D721Med (cell line): ENCODE measurements around the gene RNF145.

Source experiments
- DNase-seq: peaks from one replicate; pipeline ENCODE4 v3.0.0; 2011; ENCODE audit warnings: low spot score; ENCODE audit not compliant: insufficient read length
- FAIRE-seq: peaks from 2 replicates; lab custom pipeline; 2011; peaks lifted over from hg19 to GRCh38; lab: Jason Lieb, UNC
- TF ChIP-seq, protein P1 (sequence below): IDR thresholded peaks from 2 replicates; pipeline ENCODE4 v1.5.1; 2012; ENCODE audit warnings: mild to moderate bottlenecking, control low read depth; ENCODE audit not compliant: insufficient read depth; ENCODE audit errors: missing control alignments

RNF145 gene

DNA sequence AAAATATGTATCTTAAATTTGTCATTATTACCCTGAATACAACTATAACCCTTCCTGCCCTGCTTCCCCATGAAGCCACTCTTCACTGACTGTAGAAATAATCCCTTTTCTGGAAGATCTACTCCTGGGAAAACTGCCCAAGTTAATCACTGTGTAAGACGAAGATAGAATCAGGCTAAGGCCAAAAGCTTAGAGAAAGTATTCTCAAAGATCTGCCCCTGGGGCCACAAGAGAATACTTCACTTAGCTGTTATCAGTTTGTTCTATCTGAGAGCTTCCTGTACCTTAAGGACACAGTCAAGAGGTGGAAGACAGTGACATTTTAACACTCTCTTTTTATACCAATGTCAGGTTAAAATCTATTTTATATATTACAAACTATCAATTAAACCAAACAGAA, 33.8 kb downstream of the RNF145 start:
- DNase-seq = no peak
- TF ChIP-seq, protein P1, sequence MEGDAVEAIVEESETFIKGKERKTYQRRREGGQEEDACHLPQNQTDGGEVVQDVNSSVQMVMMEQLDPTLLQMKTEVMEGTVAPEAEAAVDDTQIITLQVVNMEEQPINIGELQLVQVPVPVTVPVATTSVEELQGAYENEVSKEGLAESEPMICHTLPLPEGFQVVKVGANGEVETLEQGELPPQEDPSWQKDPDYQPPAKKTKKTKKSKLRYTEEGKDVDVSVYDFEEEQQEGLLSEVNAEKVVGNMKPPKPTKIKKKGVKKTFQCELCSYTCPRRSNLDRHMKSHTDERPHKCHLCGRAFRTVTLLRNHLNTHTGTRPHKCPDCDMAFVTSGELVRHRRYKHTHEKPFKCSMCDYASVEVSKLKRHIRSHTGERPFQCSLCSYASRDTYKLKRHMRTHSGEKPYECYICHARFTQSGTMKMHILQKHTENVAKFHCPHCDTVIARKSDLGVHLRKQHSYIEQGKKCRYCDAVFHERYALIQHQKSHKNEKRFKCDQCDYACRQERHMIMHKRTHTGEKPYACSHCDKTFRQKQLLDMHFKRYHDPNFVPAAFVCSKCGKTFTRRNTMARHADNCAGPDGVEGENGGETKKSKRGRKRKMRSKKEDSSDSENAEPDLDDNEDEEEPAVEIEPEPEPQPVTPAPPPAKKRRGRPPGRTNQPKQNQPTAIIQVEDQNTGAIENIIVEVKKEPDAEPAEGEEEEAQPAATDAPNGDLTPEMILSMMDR = no peak
- no peak for FAIRE-seq

DNA sequence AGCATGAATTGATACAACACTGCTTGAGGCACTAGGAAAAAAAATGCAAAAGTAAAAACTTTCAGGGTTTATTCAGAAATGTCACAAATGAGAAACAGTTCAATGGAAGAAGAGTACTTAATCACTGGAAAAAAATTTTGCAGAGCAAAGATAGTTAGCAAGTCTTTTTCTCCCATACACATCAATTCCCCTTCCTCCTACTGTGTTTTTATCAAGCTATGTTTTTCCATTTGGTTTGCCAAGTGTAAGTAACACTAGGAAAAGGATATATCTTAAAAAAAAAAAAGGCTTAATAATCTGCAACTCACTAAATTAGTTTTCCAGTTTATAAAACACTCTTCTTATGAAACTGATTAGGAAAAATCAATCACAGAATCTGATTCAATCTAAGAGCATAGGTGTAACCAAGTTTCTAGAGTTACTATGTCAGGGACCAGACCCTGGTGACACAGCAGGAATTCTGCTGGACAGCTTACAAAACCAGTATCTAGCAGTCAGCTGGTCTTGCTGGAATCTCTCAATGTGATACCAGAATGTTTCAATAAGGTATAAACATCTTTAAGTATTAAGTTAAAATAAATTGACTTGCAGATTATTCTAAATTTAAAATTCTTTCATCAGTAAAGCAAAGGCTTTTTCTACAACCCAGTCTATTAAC, 34.7 kb downstream of the RNF145 start:
- DNase-seq (no peak), FAIRE-seq (no peak)
- TF ChIP-seq, protein P1 = no peak

DNA sequence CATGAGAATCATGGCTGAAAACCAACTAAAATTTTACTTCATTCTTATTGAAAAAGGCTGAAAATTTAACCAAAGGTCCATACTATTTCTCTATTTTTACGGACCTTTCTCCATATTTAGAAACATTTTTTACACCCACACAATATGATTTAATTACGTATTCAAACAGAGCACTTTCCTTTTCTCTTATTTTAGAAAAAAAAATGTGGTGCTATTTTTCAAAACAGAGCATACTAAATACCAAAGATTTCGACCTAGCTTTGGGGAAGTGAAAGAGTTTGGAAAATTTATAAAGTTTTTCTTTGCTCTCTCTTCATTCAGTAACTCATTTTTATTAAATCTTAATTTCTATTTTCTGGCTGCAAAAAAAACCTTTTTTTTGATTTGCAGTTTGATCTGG, 38.1 kb downstream of the RNF145 start:
- TF ChIP-seq, protein P1 = no peak
- FAIRE-seq (no peak), DNase-seq (no peak)

DNA sequence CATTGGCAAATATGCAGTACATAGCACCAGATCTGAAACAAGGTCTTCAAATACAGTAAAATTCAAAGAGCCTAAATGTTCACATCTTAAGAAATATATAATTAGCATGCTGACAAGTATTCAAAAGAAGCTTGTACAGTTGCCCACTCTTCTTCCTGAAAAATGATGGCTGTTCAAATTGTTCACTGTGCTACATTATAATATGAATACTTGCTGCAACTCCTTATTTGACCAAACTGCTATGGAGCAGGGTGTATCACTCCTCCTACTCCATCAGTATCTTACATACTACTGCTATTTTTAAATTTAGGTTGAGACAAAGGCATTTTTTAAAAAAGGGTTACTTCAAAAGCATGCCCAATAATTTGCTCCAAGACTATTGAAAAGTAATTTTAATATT, 39.3 kb downstream of the RNF145 start:
- DNase-seq (no peak), FAIRE-seq (no peak)
- TF ChIP-seq, protein P1 = no peak

DNA sequence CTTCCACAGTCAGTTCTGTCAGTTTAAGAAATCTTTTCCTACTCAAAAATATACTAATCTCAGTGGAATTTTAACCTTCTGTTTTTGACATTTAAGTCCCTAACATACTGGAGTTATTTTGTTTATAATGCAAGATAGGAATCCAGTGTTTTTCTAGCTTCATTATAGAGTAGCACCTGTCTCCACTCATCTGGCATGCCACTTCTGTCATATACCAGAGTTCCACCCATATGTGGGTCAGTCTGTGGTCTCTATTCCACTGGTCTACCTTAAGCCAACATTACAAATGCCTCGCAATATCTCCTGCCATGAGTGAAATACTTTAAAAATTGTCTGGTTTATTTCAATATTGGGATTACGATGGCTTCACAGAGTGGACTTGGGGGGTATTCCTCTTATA, 42.9 kb downstream of the RNF145 start:
- TF ChIP-seq, protein P1 = no peak
- FAIRE-seq = no peak
- no peak for DNase-seq

DNA sequence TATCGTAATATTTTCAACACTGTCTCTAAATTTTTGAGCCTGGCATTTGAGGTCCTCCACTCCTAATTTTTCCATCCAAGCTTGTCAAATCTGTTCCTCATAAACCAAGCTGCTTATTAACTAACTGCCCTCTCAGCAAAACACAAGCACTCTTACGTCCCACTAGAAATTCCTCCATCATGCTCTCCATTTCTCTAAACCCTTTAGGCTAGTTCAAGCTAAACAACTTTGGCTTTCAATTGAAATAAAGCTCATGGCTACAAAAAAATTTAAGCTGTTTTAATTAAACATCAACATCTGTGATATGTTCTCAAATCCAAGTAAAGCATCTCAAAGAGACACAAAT, 45.7 kb downstream of the RNF145 start:
- DNase-seq = no peak
- no peak for FAIRE-seq
- TF ChIP-seq, protein P1 = no peak

DNA sequence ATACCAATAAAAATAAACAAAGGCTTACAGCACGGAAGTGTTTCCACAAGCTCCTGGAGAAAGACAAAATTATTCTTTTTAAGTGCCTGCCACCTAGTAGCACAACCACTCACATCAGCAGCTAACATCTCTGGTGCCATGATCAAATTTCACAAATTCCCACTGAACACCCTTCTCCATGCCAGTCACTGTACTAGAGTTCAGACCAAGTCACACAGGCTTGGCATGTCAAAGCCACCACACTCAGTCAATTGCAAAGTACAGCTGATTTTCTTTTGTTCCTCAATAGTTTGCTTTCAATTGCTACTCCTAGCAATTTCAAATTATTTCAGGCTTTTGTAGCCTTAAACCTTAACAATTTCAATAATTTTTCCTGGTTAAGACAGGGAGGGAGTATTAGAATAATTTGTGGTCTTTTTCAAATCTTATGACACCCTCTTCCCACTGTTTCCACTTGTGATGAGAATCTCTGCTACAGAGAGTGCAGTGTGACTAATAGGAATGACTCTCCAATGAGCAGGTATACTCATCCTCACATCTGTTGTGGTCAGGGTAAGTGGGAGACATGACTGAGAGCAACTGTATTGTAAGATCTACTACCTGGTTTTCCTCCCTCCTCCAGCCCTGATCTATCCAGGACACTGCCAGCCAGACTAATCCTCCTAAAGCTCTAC, 46.2 kb downstream of the RNF145 start:
- TF ChIP-seq, protein P1 = no peak
- DNase-seq (no peak), FAIRE-seq (no peak)
